Activated naive CD8-positive, alpha-beta T cell treated with anti-CD3 and anti-CD28 coated beads for 36 hours (primary cell): ENCODE results near the gene NAA25. TPM values are rescaled to one million over a fixed set of nuclear protein-coding genes. Genes with fewer than 3 reads are reported as not detected.
"Not testable (repeated sequence)": the region's sequence is repeated elsewhere in the genome, so short reads cannot be mapped to it uniquely, and the experiment has no call there.

Experiments
- DNase-seq: peaks from one replicate; pipeline ENCODE4 v3.0.0; 2021
- H3K27ac Mint-ChIP-seq: one replicate; pipeline ENCODE4 v1.8.0; 2022; ENCODE audit warnings: mild to moderate bottlenecking, moderate library complexity, mixed read lengths
- H3K27me3 Mint-ChIP-seq: one replicate; pipeline ENCODE4 v1.8.0; 2022; ENCODE audit warnings: mild to moderate bottlenecking, mixed read lengths
- H3K36me3 Mint-ChIP-seq: one replicate; pipeline ENCODE4 v1.8.0; 2021; ENCODE audit warnings: mild to moderate bottlenecking, mixed read lengths
- H3K4me1 Mint-ChIP-seq: one replicate; pipeline ENCODE4 v1.8.0; 2021; ENCODE audit warnings: mixed read lengths
- H3K4me3 Mint-ChIP-seq: one replicate; pipeline ENCODE4 v1.8.0; 2022; ENCODE audit warnings: mild to moderate bottlenecking, moderate library complexity, mixed read lengths
- H3K9me3 Mint-ChIP-seq: one replicate; pipeline ENCODE4 v1.8.0; 2022; ENCODE audit warnings: mixed read lengths
- total RNA-seq, 2 experiments: library from RNA; stranded (reverse); gene quantifications; one replicate each; pipeline ENCODE4 v1.2.3, GENCODE V29; 2021

Gene NAA25
- total RNA-seq, 2 experiments from 2014 or later: 51.3 to 54.9 TPM

- no peak overlapping the region for H3K4me3 Mint-ChIP-seq
- H3K4me1 Mint-ChIP-seq: peaks cover 48% of the 10 kb centered on the region
- H3K36me3 Mint-ChIP-seq: peaks cover 49% of the 10 kb centered on the region
- no peaks in the 10 kb centered on the region for H3K27me3 Mint-ChIP-seq
- peak overlapping the region; percentile 28 for H3K27ac Mint-ChIP-seq
- DNase-seq: no peak
- no peaks in the 10 kb centered on the region for H3K9me3 Mint-ChIP-seq
These were observed 4.7 kb downstream of the NAA25 start for GRCh38 chr12:112103758-112104503.

- peaks cover 61% of the 10 kb centered on the region for H3K36me3 Mint-ChIP-seq
- not testable (repeated sequence) for H3K27me3 Mint-ChIP-seq, DNase-seq, H3K4me3 Mint-ChIP-seq, H3K9me3 Mint-ChIP-seq
- peaks cover 51% of the 10 kb centered on the region for H3K4me1 Mint-ChIP-seq
- H3K27ac Mint-ChIP-seq: peak overlapping the region; percentile 8
These were observed 5.8 kb downstream of the NAA25 start for GRCh38 chr12:112102746-112103145.

GRCh38 chr12:112102127-112102526, 6.5 kb downstream of the NAA25 start:
- Mint-ChIP-seq H3K4me1 (peaks cover 48% of the 10 kb centered on the region), H3K27me3 (no peaks in the 10 kb centered on the region), H3K27ac (no peak overlapping the region), H3K4me3 (no peak overlapping the region), H3K36me3 (peaks cover 63% of the 10 kb centered on the region), H3K9me3 (no peaks in the 10 kb centered on the region)
- no peak for DNase-seq

- peaks cover 48% of the 10 kb centered on the region for H3K4me1 Mint-ChIP-seq
- not testable (repeated sequence) for H3K27me3 Mint-ChIP-seq, DNase-seq, H3K27ac Mint-ChIP-seq, H3K9me3 Mint-ChIP-seq, H3K4me3 Mint-ChIP-seq
- H3K36me3 Mint-ChIP-seq: peaks cover 59% of the 10 kb centered on the region
These were observed 8.1 kb downstream of the NAA25 start for GRCh38 chr12:112100500-112100899.

- no peaks in the 10 kb centered on the region for H3K27me3 Mint-ChIP-seq
- H3K4me3 Mint-ChIP-seq: no peak overlapping the region
- peak overlapping the region; percentile 84 for H3K27ac Mint-ChIP-seq
- peaks cover 35% of the 10 kb centered on the region for H3K4me1 Mint-ChIP-seq
- no peak for DNase-seq
- peaks cover 61% of the 10 kb centered on the region for H3K36me3 Mint-ChIP-seq
- H3K9me3 Mint-ChIP-seq: no peaks in the 10 kb centered on the region
These were observed 10.9 kb downstream of the NAA25 start for GRCh38 chr12:112097641-112098040.

GRCh38 chr12:112096667-112097066, 11.9 kb downstream of the NAA25 start:
- Mint-ChIP-seq H3K4me3 (no peak overlapping the region), H3K4me1 (peaks cover 35% of the 10 kb centered on the region), H3K9me3 (no peaks in the 10 kb centered on the region), H3K27ac (peak overlapping the region; percentile 84), H3K36me3 (peaks cover 58% of the 10 kb centered on the region), H3K27me3 (no peaks in the 10 kb centered on the region)
- DNase-seq: no peak

GRCh38 chr12:112096070-112096469, 12.5 kb downstream of the NAA25 start:
- H3K4me3 Mint-ChIP-seq: no peak overlapping the region
- H3K27me3 Mint-ChIP-seq: no peaks in the 10 kb centered on the region
- DNase-seq: no peak
- H3K4me1 Mint-ChIP-seq: peaks cover 33% of the 10 kb centered on the region
- H3K36me3 Mint-ChIP-seq: peaks cover 59% of the 10 kb centered on the region
- no peaks in the 10 kb centered on the region for H3K9me3 Mint-ChIP-seq
- peak overlapping the region; percentile 84 for H3K27ac Mint-ChIP-seq

- H3K4me3 Mint-ChIP-seq: no peak overlapping the region
- no peaks in the 10 kb centered on the region for H3K27me3 Mint-ChIP-seq
- no peaks in the 10 kb centered on the region for H3K9me3 Mint-ChIP-seq
- DNase-seq: no peak
- H3K27ac Mint-ChIP-seq: no peak overlapping the region
- H3K4me1 Mint-ChIP-seq: peaks cover 18% of the 10 kb centered on the region
- H3K36me3 Mint-ChIP-seq: peaks cover 27% of the 10 kb centered on the region
These were observed 17.0 kb downstream of the NAA25 start for GRCh38 chr12:112091563-112091962.

- H3K36me3 Mint-ChIP-seq: peaks cover 27% of the 10 kb centered on the region
- H3K4me1 Mint-ChIP-seq: peaks cover 17% of the 10 kb centered on the region
- no peaks in the 10 kb centered on the region for H3K9me3 Mint-ChIP-seq
- DNase-seq: no peak
- H3K27ac Mint-ChIP-seq: no peak overlapping the region
- no peak overlapping the region for H3K4me3 Mint-ChIP-seq
- no peaks in the 10 kb centered on the region for H3K27me3 Mint-ChIP-seq
These were observed 20.7 kb downstream of the NAA25 start for GRCh38 chr12:112087851-112088250.

- no peaks in the 10 kb centered on the region for H3K27me3 Mint-ChIP-seq
These were observed 21.3 kb downstream of the NAA25 start for GRCh38 chr12:112087055-112087850.

GRCh38 chr12:112066566-112066965, 42.0 kb downstream of the NAA25 start:
- no peak for DNase-seq
- Mint-ChIP-seq H3K27me3 (no peaks in the 10 kb centered on the region), H3K36me3 (peaks cover 30% of the 10 kb centered on the region), H3K4me3 (no peak overlapping the region), H3K9me3 (no peaks in the 10 kb centered on the region), H3K27ac (peak overlapping the region; percentile 2), H3K4me1 (no peaks in the 10 kb centered on the region)

More at GRCh38 chr12:112087055-112087850, 21.3 kb downstream of the NAA25 start:
- H3K4me3 Mint-ChIP-seq: no peak overlapping the region
- H3K4me1 Mint-ChIP-seq: peaks cover 19% of the 10 kb centered on the region
- peak overlapping the region; percentile 18 for H3K27ac Mint-ChIP-seq
- H3K9me3 Mint-ChIP-seq: no peaks in the 10 kb centered on the region
- DNase-seq: no peak
- H3K36me3 Mint-ChIP-seq: peaks cover 30% of the 10 kb centered on the region

GRCh38 chr12:112063273-112063672, 45.3 kb downstream of the NAA25 start:
- Mint-ChIP-seq H3K9me3 (no peaks in the 10 kb centered on the region), H3K4me1 (peaks cover 2% of the 10 kb centered on the region), H3K27me3 (no peaks in the 10 kb centered on the region), H3K27ac (no peak overlapping the region), H3K4me3 (no peak overlapping the region), H3K36me3 (peaks cover 18% of the 10 kb centered on the region)
- DNase-seq: no peak

GRCh38 chr12:112061137-112061536, 47.4 kb downstream of the NAA25 start:
- Mint-ChIP-seq H3K36me3 (peaks cover 18% of the 10 kb centered on the region), H3K27ac (no peak overlapping the region), H3K27me3 (no peaks in the 10 kb centered on the region), H3K4me1 (peaks cover 2% of the 10 kb centered on the region), H3K9me3 (no peaks in the 10 kb centered on the region), H3K4me3 (no peak overlapping the region)
- DNase-seq: no peak

- Mint-ChIP-seq H3K36me3 (peaks cover 18% of the 10 kb centered on the region), H3K4me3 (no peak overlapping the region), H3K4me1 (peaks cover 8% of the 10 kb centered on the region), H3K27me3 (no peaks in the 10 kb centered on the region), H3K9me3 (no peaks in the 10 kb centered on the region), H3K27ac (peak overlapping the region; percentile 1)
- DNase-seq: no peak
These were observed 59.2 kb downstream of the NAA25 start for GRCh38 chr12:112049351-112049750.

- H3K36me3 Mint-ChIP-seq: peaks cover 13% of the 10 kb centered on the region
- no peaks in the 10 kb centered on the region for H3K27me3 Mint-ChIP-seq
- no peaks in the 10 kb centered on the region for H3K9me3 Mint-ChIP-seq
- H3K4me1 Mint-ChIP-seq: peaks cover under 1% of the 10 kb centered on the region
- no peak overlapping the region for H3K4me3 Mint-ChIP-seq
- no peak overlapping the region for H3K27ac Mint-ChIP-seq
- DNase-seq: no peak
These were observed 62.6 kb downstream of the NAA25 start for GRCh38 chr12:112046003-112046402.
